Neutrophil (primary cell): ENCODE results near the gene EDIL3.

Source experiments
- H3K27ac ChIP-seq: fragments of 200-600 bp; sonication (generic); 2 replicates; pipeline ENCODE4 v1.5.1; 2016; ENCODE audit warnings: mild to moderate bottlenecking, moderate library complexity
- H3K27me3 ChIP-seq: fragments of 200-600 bp; sonication (generic); 2 replicates; pipeline ENCODE4 v1.6.0; 2016; ENCODE audit warnings: mild to moderate bottlenecking
- H3K36me3 ChIP-seq: fragments of 200-600 bp; sonication (generic); 2 replicates; pipeline ENCODE4 v1.5.1; 2017
- H3K4me1 ChIP-seq, 2 experiments: fragments of 200-600 bp in 1 of 2; sonication (generic) in 1 of 2; 1 replicate in 1 of 2; 2 replicates in 1 of 2; pipeline versions ENCODE4 v1.5.1 to v1.6.1; 2013 to 2016; ENCODE audit warnings: low read depth in 1 of 2, low read length in 1 of 2, mild to moderate bottlenecking in 1 of 2, moderate library complexity in 1 of 2; ENCODE audit not compliant: control insufficient read depth in 1 of 2, insufficient read depth in 1 of 2
- H3K4me3 ChIP-seq, 2 experiments: fragments of 200-600 bp in 1 of 2; sonication (generic) in 1 of 2; 1 replicate in 1 of 2; 2 replicates in 1 of 2; pipeline ENCODE4 v1.5.1; 2013 to 2016; ENCODE audit warnings: low read depth in 1 of 2, low read length in 1 of 2, mild to moderate bottlenecking in 1 of 2, moderate library complexity in 1 of 2
- H3K9me3 ChIP-seq: fragments of 200-600 bp; sonication (generic); 2 replicates; pipeline ENCODE4 v1.5.1; 2016
- TF ChIP-seq, protein P1 (sequence below): fragments of 200-600 bp; sonication (generic); IDR thresholded peaks from 2 replicates; pipeline ENCODE4 v1.5.1; 2016; ENCODE audit warnings: antibody characterized with exemption

Gene EDIL3

DNA sequence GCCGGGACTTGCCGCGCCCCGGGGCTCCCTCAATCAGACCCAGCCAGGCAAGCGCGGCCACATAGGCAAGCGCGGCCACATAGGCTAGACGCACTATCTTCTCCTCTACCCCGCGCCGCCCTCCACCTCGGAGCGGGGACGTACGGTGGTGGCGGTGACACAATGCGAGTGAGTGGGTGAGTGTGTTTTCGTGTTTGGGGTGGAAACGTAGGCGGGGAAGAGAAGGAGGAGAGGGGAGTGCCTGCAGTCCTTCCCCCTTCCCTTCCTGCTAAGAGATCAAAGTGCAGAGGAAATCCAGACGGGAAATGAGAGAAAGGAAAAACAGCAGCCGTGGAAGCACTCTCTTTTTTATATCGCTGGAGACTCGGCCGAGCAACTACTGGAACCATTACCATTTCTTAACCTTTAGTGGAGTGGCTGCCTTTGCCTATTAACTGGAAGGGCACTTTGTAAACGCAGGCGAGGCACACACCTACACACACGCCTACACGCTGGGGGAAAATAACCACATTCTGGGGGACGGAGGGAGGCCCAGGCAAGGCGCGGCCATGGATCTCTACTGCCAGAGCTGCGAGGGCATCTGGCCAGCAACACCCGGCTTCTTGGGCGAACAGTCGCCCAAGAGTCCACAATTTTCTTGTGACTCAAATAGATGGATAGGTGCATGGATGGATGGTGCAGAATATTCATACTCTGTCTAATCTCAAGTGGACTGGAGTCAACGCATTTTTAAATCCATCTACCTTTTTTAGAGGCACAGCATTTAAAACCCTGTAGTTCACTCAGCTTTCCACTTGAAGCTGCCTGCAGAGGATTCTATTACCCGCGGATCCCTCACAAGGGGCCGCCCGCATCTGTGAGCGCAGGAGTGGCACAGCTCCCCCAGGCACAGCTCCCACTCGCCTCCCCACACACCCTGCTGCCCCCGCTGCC is 2.1 kb downstream of the EDIL3 start:
- Histone ChIP-seq H3K4me3 (no peak overlapping the region), H3K4me1 (no peaks in the 10 kb centered on the region), H3K36me3 (no peaks in the 10 kb centered on the region), H3K27ac (no peak overlapping the region), H3K9me3 (no peaks in the 10 kb centered on the region), H3K27me3 (peaks cover 89% of the 10 kb centered on the region)
- TF ChIP-seq, protein P1, sequence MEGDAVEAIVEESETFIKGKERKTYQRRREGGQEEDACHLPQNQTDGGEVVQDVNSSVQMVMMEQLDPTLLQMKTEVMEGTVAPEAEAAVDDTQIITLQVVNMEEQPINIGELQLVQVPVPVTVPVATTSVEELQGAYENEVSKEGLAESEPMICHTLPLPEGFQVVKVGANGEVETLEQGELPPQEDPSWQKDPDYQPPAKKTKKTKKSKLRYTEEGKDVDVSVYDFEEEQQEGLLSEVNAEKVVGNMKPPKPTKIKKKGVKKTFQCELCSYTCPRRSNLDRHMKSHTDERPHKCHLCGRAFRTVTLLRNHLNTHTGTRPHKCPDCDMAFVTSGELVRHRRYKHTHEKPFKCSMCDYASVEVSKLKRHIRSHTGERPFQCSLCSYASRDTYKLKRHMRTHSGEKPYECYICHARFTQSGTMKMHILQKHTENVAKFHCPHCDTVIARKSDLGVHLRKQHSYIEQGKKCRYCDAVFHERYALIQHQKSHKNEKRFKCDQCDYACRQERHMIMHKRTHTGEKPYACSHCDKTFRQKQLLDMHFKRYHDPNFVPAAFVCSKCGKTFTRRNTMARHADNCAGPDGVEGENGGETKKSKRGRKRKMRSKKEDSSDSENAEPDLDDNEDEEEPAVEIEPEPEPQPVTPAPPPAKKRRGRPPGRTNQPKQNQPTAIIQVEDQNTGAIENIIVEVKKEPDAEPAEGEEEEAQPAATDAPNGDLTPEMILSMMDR = no peak

DNA sequence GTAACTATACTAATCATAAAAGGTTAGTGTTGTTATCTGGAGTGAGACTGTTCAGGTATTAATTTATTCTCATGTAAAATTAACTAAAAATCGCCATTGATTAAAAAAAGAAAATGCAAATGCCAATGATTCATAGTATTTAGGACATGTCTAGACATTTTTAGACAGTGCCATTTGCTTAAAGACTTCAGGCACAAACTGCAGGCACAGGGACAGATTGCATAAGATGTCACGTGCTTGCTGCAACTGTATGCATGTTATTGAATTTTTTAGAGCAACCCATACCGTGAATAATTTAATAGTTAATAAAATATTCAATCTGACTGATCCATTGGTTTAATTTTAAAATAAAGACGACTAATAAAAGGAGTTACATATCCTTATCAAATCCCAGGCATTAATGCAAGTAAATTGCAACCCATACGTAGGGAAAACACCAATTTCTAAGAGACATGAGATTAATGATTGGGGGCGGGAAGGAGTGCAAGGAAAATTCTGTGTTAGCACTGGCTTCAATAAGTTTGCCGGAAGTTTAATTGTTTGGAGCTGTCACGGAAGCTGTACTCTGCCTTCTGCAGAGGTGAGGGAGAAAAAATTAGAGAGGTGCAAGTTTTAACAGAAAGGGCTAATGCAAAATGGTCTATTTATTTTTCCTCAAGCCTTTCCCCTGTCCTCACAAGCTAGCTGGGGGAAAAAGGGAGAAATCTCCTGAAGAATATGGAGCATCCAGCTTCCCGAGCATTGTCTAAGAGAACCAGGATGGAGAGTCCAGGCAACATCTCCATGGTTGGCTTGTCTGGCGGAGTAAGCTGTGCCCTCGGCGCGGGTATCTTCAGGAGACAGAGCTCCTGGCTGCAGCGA is 2.9 kb downstream of the EDIL3 start:
- Histone ChIP-seq H3K9me3 (no peaks in the 10 kb centered on the region), H3K4me1 (no peaks in the 10 kb centered on the region), H3K27me3 (peaks cover 84% of the 10 kb centered on the region), H3K36me3 (no peaks in the 10 kb centered on the region), H3K4me3 (no peak overlapping the region), H3K27ac (no peak overlapping the region)
- TF ChIP-seq, protein P1 = no peak

- TF ChIP-seq, protein P1 = no peak
- Histone ChIP-seq H3K4me3 (no peak overlapping the region), H3K27me3 (peaks cover 64% of the 10 kb centered on the region), H3K36me3 (no peaks in the 10 kb centered on the region), H3K9me3 (no peaks in the 10 kb centered on the region), H3K27ac (no peak overlapping the region), H3K4me1 (no peaks in the 10 kb centered on the region)
These were observed 4.9 kb downstream of the EDIL3 start for GRCh38 chr5:84379749-84380148.

GRCh38 chr5:84378961-84379360 is 5.7 kb downstream of the EDIL3 start:
- H3K27me3 ChIP-seq = peaks cover 56% of the 10 kb centered on the region
- H3K27ac ChIP-seq = no peak overlapping the region
- H3K4me1 ChIP-seq = no peaks in the 10 kb centered on the region
- H3K36me3 ChIP-seq = no peaks in the 10 kb centered on the region
- TF ChIP-seq, protein P1 = no peak
- no peaks in the 10 kb centered on the region for H3K9me3 ChIP-seq
- no peak overlapping the region for H3K4me3 ChIP-seq

DNA sequence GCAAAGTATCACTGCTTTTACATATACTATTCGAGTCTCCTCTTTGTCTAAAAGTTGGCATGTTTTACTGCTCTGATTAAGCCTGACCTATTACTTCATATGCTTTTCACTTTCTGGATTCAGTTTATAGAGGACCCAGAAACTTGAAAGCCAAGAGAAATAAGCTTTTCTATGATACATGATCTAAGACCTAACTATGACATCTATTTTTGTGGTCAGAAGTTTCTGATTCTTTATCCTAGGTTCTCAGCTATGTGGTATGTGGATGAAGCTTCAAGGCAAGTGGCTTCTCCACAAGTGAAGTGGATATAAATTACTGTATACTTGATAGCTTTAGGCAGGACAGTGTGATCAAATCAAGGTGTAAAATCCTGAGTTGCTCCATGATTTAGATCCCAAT is 6.3 kb downstream of the EDIL3 start:
- Histone ChIP-seq H3K27ac (no peak overlapping the region), H3K27me3 (peaks cover 51% of the 10 kb centered on the region), H3K36me3 (no peaks in the 10 kb centered on the region), H3K4me3 (no peak overlapping the region), H3K9me3 (no peaks in the 10 kb centered on the region), H3K4me1 (no peaks in the 10 kb centered on the region)
- TF ChIP-seq, protein P1 = no peak
